Calu3 (cell line): ENCODE measurements around the gene WARS2. TPM values are rescaled to one million over a fixed set of nuclear protein-coding genes. Genes with fewer than 3 reads are reported as not detected.
"Not testable (repeated sequence)": the region's sequence is repeated elsewhere in the genome, so short reads cannot be mapped to it uniquely, and the experiment has no call there.

Experiments used
- BruUV-seq: library from RNA; stranded (reverse); fragments of 400-500 nt; replicated peaks from 2 replicates; lab custom pipeline; 2021; lab: Mats Ljungman, UMichigan
- CTCF ChIA-PET: fragments of 300-600 bp; sonication (Branson Sonifier 250); formaldehyde crosslinking; loops from one replicate; lab custom pipeline; 2022; ENCODE audit warnings: antibody characterized with exemption; lab: Charles Lee
- DNase-seq: peaks from one replicate; pipeline ENCODE4 v3.0.0; 2022
- H3K27ac Mint-ChIP-seq: one replicate; pipeline ENCODE4 v1.8.0; 2022; ENCODE audit warnings: mixed read lengths; ENCODE audit not compliant: unreplicated experiment
- H3K27me3 Mint-ChIP-seq: one replicate; pipeline ENCODE4 v1.8.0; 2022; ENCODE audit warnings: mixed read lengths; ENCODE audit not compliant: unreplicated experiment
- H3K36me3 Mint-ChIP-seq: one replicate; pipeline ENCODE4 v1.8.0; 2022; ENCODE audit warnings: mild to moderate bottlenecking, moderate library complexity, mixed read lengths; ENCODE audit not compliant: insufficient read depth, unreplicated experiment
- H3K4me1 Mint-ChIP-seq: one replicate; pipeline ENCODE4 v1.8.0; 2022; ENCODE audit warnings: mild to moderate bottlenecking, low read depth, mixed read lengths; ENCODE audit not compliant: unreplicated experiment
- H3K4me3 Mint-ChIP-seq: one replicate; pipeline ENCODE4 v1.8.0; 2022; ENCODE audit warnings: mild to moderate bottlenecking, low read depth, moderate library complexity, mixed read lengths; ENCODE audit not compliant: unreplicated experiment
- H3K9me3 Mint-ChIP-seq: one replicate; pipeline ENCODE4 v1.8.0; 2022; ENCODE audit warnings: low read depth, mixed read lengths; ENCODE audit not compliant: unreplicated experiment
- intact Hi-C: fragments of 100-400 bp; cut with micrococcal nuclease; formaldehyde crosslinking; loops from one replicate; pipeline ENCODE4 v1.10.0; 2022; ENCODE audit not compliant: unreplicated experiment
- total RNA-seq: library from RNA; stranded (reverse); gene quantifications from 2 replicates; pipeline ENCODE4 v1.2.3, GENCODE V29; 2022
- TF ChIP-seq, protein P1 (sequence below): fragments of 200-600 bp; IDR thresholded peaks from one replicate; pipeline ENCODE4 v1.8.0; 2022; ENCODE audit warnings: antibody characterized with exemption; ENCODE audit not compliant: unreplicated experiment

The WARS2 gene
- total RNA-seq, 1 experiment from 2014 or later: 7.8 TPM

DNA sequence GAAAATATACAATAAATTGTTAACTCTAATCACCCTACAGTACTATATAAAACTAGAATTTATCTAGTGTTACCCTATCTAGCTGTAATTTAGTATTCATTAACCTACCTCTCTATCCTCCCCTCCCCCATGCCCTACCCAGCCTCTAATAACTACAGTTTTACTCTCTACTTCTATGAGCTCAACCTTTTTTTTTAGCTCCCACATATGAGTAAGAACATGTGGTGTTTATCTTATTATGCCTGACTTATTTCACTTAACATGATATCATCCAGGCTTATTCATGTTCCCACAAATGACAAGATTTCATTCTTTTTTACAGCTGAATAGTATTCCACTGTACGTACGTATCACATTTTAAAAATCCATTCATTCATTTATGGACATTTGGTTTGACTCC is 46.0 kb upstream of the WARS2 start:
- intact Hi-C loops: no loop called here
- H3K27ac Mint-ChIP-seq: no peak overlapping the region
- no peak for DNase-seq
- H3K27me3 Mint-ChIP-seq: no peaks in the 10 kb centered on the region
- no TSS peak for BruUV-seq
- TF ChIP-seq, protein P1, sequence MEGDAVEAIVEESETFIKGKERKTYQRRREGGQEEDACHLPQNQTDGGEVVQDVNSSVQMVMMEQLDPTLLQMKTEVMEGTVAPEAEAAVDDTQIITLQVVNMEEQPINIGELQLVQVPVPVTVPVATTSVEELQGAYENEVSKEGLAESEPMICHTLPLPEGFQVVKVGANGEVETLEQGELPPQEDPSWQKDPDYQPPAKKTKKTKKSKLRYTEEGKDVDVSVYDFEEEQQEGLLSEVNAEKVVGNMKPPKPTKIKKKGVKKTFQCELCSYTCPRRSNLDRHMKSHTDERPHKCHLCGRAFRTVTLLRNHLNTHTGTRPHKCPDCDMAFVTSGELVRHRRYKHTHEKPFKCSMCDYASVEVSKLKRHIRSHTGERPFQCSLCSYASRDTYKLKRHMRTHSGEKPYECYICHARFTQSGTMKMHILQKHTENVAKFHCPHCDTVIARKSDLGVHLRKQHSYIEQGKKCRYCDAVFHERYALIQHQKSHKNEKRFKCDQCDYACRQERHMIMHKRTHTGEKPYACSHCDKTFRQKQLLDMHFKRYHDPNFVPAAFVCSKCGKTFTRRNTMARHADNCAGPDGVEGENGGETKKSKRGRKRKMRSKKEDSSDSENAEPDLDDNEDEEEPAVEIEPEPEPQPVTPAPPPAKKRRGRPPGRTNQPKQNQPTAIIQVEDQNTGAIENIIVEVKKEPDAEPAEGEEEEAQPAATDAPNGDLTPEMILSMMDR: no peak
- H3K4me3 Mint-ChIP-seq: no peak overlapping the region
- no peaks in the 10 kb centered on the region for H3K4me1 Mint-ChIP-seq
- no peaks in the 10 kb centered on the region for H3K36me3 Mint-ChIP-seq
- no peaks in the 10 kb centered on the region for H3K9me3 Mint-ChIP-seq
- CTCF ChIA-PET: no interaction called here

DNA sequence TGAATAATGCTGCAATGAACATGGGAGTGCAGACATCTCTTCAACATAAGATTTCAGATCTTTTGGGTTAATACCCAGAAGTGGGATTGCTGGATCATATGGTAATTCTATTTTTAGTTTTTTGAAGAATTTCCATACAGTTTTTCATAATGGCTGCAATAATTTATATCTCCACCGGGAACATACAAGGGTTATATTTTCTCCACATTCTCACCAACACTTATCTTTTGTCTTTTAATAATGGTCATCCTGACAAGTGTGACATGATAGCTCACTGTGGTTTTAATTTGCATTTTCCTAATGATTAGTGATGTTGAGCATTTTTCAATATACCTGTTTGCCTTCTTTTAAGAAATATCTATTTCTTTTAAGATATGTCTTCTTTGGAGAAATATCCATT is 44.5 kb upstream of the WARS2 start:
- Mint-ChIP-seq H3K4me1 (no peaks in the 10 kb centered on the region), H3K36me3 (no peaks in the 10 kb centered on the region), H3K9me3 (no peaks in the 10 kb centered on the region), H3K27me3 (no peaks in the 10 kb centered on the region), H3K4me3 (no peak overlapping the region), H3K27ac (no peak overlapping the region)
- no peak for DNase-seq
- CTCF ChIA-PET: no interaction called here
- no TSS peak for BruUV-seq
- TF ChIP-seq, protein P1: no peak
- intact Hi-C loops: no loop called here

DNA sequence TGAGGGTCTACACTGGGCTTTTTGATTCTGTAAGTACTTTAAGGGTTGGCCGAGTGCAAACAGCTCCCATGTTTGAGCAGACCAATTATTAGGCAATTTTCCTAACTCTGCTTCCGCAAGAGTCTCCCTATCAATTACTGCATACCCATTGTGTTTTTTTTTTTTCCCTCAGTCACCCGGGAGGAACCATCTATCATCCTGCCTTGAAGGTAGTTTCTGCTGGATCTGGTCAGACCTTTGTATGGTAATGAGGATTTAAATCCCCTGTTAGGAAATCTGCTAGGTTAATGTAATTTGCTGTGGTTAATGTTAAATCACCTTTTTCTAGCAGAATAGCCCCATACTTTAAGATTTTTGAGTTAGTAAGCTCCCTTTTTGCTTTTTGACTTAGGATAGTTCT is 40.8 kb upstream of the WARS2 start:
- H3K4me3 Mint-ChIP-seq: no peak overlapping the region
- no peak for DNase-seq
- intact Hi-C loops: no loop called here
- no TSS peak for BruUV-seq
- H3K9me3 Mint-ChIP-seq: peaks cover 4% of the 10 kb centered on the region
- no peaks in the 10 kb centered on the region for H3K27me3 Mint-ChIP-seq
- peaks cover 5% of the 10 kb centered on the region for H3K36me3 Mint-ChIP-seq
- TF ChIP-seq, protein P1: no peak
- CTCF ChIA-PET: no interaction called here
- H3K4me1 Mint-ChIP-seq: peaks cover 10% of the 10 kb centered on the region
- H3K27ac Mint-ChIP-seq: no peak overlapping the region

DNA sequence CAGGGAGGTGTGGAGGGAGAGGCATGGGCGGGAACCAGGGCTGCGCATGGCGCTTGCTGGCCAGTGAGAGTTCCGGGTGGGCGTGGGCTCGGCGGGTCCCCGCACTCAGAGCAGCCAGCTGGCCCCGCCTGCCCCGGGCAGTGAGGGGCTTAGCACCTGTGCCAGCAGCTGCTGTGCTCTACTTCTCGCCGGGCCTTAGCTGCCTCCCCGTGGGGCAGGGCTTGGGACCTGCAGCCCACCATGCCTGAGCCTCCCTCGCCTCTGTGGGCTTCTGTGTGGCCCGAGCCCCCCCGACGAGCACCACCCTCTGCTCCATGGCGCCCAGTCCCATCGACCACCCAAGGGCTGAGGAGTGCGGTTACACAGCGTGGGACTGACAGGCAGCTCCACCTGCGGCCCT is 38.6 kb upstream of the WARS2 start:
- TF ChIP-seq, protein P1: no peak
- DNase-seq: no peak
- BruUV-seq: no TSS peak
- intact Hi-C loops: no loop called here
- Mint-ChIP-seq H3K4me3 (no peak overlapping the region), H3K36me3 (peaks cover 5% of the 10 kb centered on the region), H3K27ac (no peak overlapping the region), H3K9me3 (peaks cover 4% of the 10 kb centered on the region), H3K4me1 (peaks cover 10% of the 10 kb centered on the region), H3K27me3 (no peaks in the 10 kb centered on the region)
- CTCF ChIA-PET: no interaction called here

DNA sequence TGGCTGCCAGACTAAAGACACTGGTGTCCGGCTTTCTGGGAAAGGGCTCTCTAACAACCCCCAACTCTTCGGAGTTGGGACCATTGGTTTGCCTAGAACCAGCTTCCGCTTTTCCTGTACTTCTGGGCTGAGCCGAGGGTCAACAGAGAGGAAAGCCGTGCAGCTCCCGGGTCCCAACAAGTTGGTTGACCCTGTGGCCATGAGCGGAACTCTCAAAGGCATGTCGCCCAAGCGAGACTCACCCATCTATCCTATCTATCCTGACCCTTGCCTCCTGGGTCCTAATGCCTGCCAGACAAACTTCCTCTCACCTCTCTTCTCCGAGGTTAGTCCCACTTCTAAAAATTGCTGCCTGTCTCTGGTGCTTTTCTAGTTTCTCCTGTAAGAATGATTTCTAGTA is 32.5 kb upstream of the WARS2 start:
- CTCF ChIA-PET, H3K4me1 Mint-ChIP-seq, H3K36me3 Mint-ChIP-seq, H3K27ac Mint-ChIP-seq, BruUV-seq, H3K9me3 Mint-ChIP-seq, H3K4me3 Mint-ChIP-seq, DNase-seq, intact Hi-C loops, H3K27me3 Mint-ChIP-seq: not testable (repeated sequence)

DNA sequence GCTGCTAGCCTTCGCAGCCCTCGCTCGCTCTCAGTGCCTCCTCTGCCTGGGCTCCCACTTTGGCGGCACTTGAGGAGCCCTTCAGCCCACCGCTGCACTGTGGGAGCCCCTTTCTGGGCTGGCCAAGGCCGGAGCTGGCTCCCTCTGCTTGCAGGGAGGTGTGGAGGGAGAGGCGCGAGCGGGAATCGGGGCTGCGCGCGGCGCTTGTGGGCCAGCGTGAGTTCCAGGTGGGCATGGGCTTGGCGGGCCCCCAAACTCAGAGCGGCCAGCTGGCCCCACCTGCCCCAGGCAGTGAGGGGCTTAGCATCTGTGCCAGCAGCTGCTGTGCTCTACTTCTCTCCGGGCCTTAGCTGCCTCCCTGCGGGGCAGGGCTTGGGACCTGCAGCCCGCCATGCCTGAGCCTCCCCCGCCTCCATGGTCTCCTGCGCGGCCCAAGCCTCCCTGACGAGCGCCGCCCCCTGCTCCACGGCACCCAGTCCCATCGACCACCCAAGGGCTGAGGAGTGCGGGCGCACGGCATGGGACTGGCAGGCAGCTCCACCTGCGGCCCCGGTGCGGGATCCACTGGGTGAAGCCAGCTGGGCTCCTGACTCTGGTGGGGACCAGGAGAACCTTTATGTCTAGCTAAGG is 31.0 kb upstream of the WARS2 start:
- H3K27ac Mint-ChIP-seq, H3K27me3 Mint-ChIP-seq, H3K9me3 Mint-ChIP-seq, H3K4me1 Mint-ChIP-seq, H3K4me3 Mint-ChIP-seq, intact Hi-C loops, DNase-seq, BruUV-seq, CTCF ChIA-PET, H3K36me3 Mint-ChIP-seq: not testable (repeated sequence)
